ENCODE results near the gene EXD2. TPM values are rescaled to one million over a fixed set of nuclear protein-coding genes. Genes with fewer than 3 reads are reported as not detected.
A peak's percentile ranks its signal among the peaks of the same experiment; 100 is the strongest.

Gene EXD2
- total and polyA plus RNA-seq, 2 experiments from 2014 or later, result 17.3 to 20.1 TPM

DNA sequence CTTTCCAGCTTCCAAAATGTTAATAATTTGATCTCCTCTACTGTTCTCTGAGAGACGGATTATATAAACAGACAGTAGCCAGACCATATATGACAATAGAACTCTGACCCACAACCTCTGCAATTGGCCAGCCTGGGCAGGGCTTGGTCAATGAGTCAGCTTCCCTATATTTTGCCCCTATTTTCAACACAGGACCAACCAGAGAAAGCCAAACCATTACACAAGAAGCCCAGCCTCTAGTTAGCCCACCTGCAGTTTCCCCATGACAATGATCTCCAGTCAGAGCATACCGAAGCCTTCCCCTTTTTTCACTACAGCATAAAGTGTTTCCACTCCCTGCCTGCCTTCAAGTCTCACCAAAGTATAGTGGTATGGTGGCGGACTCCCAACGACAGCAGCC, 7.6 kb upstream of the EXD2 start:
- TF ChIP-seq EZH2 (IDR thresholded peaks at IDR 0.05; ENCODE audit: insufficient read depth, poor library complexity, severe bottlenecking) (no peak), EZH2phosphoT487 (IDR thresholded peaks at IDR 0.05; ENCODE audit: insufficient read depth, low read depth) (no peak)
- in situ Hi-C loops (cut with MboI), result no loop called here
- Histone ChIP-seq H4K20me1 (ENCODE audit: insufficient read depth) (no peaks in the 10 kb centered on the region), H3K4me1 (ENCODE audit: insufficient read depth) (no peaks in the 10 kb centered on the region), H3K4me2 (ENCODE audit: unreplicated experiment) (no peak overlapping the region), H3K9ac (no peak overlapping the region), H3K27me3 (replicated peaks; ENCODE audit: insufficient read depth) (no peaks in the 10 kb centered on the region), H3F3A (ENCODE audit: insufficient read depth) (no peaks in the 10 kb centered on the region), H3K9me3 (ENCODE audit: low read depth) (no peaks in the 10 kb centered on the region), H3K36me3 (ENCODE audit: low read depth) (no peaks in the 10 kb centered on the region), H3K4me3 (no peak overlapping the region), H2AFZ (no peak overlapping the region), H3K79me2 (ENCODE audit: insufficient read depth) (no peaks in the 10 kb centered on the region), H3K9me2 (ENCODE audit: insufficient read depth) (no peaks in the 10 kb centered on the region), H3K27ac (no peak overlapping the region)
- 58 to 65% methylated on average over 4 of the region's 4 CpGs for WGBS, 2 experiments (ENCODE audit: low coverage in 1 of 2, low lambda C conversion rate in 2 of 2, missing lambda C conversion rate in 2 of 2)
- DNase-seq, result no peak

- WGBS, 2 experiments (ENCODE audit: low coverage in 1 of 2, low lambda C conversion rate in 2 of 2, missing lambda C conversion rate in 2 of 2), result 4 to 6% methylated on average over 2 of the region's 2 CpGs
- in situ Hi-C loops (cut with MboI), result no loop called here
Observed at GRCh38 chr14:69190191-69190590, 1.1 kb upstream of the EXD2 start.

GRCh38 chr14:69193721-69194120, 2.4 kb downstream of the EXD2 start:
- TF ChIP-seq EZH2 (IDR thresholded peaks at IDR 0.05; ENCODE audit: insufficient read depth, poor library complexity, severe bottlenecking), result no peak
- TF ChIP-seq EZH2phosphoT487 (IDR thresholded peaks at IDR 0.05; ENCODE audit: insufficient read depth, low read depth), result no peak
- no peak for DNase-seq
- H3K27ac ChIP-seq, result no peak overlapping the region
- H3K9me2 ChIP-seq (ENCODE audit: insufficient read depth), result no peaks in the 10 kb centered on the region
- H3K36me3 ChIP-seq (ENCODE audit: low read depth), result no peaks in the 10 kb centered on the region
- no peak overlapping the region for H3K9ac ChIP-seq
- H2AFZ ChIP-seq, result no peak overlapping the region
- no peak overlapping the region for H3K4me2 ChIP-seq (ENCODE audit: unreplicated experiment)
- peaks cover 50% of the 10 kb centered on the region for H3K79me2 ChIP-seq (ENCODE audit: insufficient read depth)
- peaks cover 5% of the 10 kb centered on the region; the same call in 1 of the 2 replicates for H3F3A ChIP-seq (ENCODE audit: insufficient read depth)
- in situ Hi-C loops (cut with MboI), result no loop called here
- H4K20me1 ChIP-seq (ENCODE audit: insufficient read depth), result no peaks in the 10 kb centered on the region
- 94 to 95% methylated on average over 5 of the region's 5 CpGs for WGBS, 2 experiments (ENCODE audit: low coverage in 1 of 2, low lambda C conversion rate in 2 of 2, missing lambda C conversion rate in 2 of 2)
- H3K9me3 ChIP-seq (ENCODE audit: low read depth), result no peaks in the 10 kb centered on the region
- peaks cover 7% of the 10 kb centered on the region; the same call in 1 of the 2 replicates for H3K4me1 ChIP-seq (ENCODE audit: insufficient read depth)
- H3K27me3 ChIP-seq (replicated peaks; ENCODE audit: insufficient read depth), result no peaks in the 10 kb centered on the region
- no peak overlapping the region for H3K4me3 ChIP-seq

More at GRCh38 chr14:69190191-69190590, 1.1 kb upstream of the EXD2 start:
- no peak overlapping the region for H3K27ac ChIP-seq
- DNase-seq, result no peak
- no peak overlapping the region for H3K4me2 ChIP-seq (ENCODE audit: unreplicated experiment)
- peaks cover 21% of the 10 kb centered on the region for H3K79me2 ChIP-seq (ENCODE audit: insufficient read depth)
- no peaks in the 10 kb centered on the region for H3K9me3 ChIP-seq (ENCODE audit: low read depth)
- TF ChIP-seq EZH2 (IDR thresholded peaks at IDR 0.05; ENCODE audit: insufficient read depth, poor library complexity, severe bottlenecking), result no peak
- no peak for TF ChIP-seq EZH2phosphoT487 (IDR thresholded peaks at IDR 0.05; ENCODE audit: insufficient read depth, low read depth)
- H3K36me3 ChIP-seq (ENCODE audit: low read depth), result no peaks in the 10 kb centered on the region
- H2AFZ ChIP-seq, result peak overlapping the region; percentile 97
- H3K4me3 ChIP-seq, result no peak overlapping the region
- H3F3A ChIP-seq (ENCODE audit: insufficient read depth), result peaks cover 5% of the 10 kb centered on the region; the same call in 1 of the 2 replicates
- peaks cover 7% of the 10 kb centered on the region; the same call in 1 of the 2 replicates for H3K4me1 ChIP-seq (ENCODE audit: insufficient read depth)
- H4K20me1 ChIP-seq (ENCODE audit: insufficient read depth), result no peaks in the 10 kb centered on the region
- H3K9me2 ChIP-seq (ENCODE audit: insufficient read depth), result no peaks in the 10 kb centered on the region
- H3K9ac ChIP-seq, result no peak overlapping the region
- H3K27me3 ChIP-seq (replicated peaks; ENCODE audit: insufficient read depth), result no peaks in the 10 kb centered on the region

DNA sequence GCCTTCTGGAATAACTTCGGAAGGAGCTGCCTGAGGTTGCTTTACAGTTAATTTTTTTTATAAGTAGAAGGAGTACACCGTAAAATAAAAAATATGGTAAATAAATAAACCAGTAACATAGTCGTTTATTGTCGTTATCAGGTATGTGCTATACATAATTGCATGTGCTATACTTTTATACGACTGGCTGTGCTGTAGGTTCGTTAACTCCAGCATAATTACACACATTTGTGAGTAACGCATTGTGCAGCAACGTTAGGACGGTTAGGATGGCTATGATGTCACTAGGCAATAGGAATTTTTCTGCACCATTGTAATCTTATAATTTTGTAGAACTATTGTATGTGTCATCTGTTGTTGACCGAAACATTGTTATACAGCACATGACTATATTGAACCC, 8.5 kb downstream of the EXD2 start:
- H3K27me3 ChIP-seq (replicated peaks; ENCODE audit: insufficient read depth), result no peaks in the 10 kb centered on the region
- TF ChIP-seq EZH2phosphoT487 (IDR thresholded peaks at IDR 0.05; ENCODE audit: insufficient read depth, low read depth), result no peak
- no peak for TF ChIP-seq EZH2 (IDR thresholded peaks at IDR 0.05; ENCODE audit: insufficient read depth, poor library complexity, severe bottlenecking)
- no peaks in the 10 kb centered on the region for H3K9me2 ChIP-seq (ENCODE audit: insufficient read depth)
- in situ Hi-C loops (cut with MboI), result no loop called here
- no peaks in the 10 kb centered on the region for H3K9me3 ChIP-seq (ENCODE audit: low read depth)
- no peak overlapping the region for H3K9ac ChIP-seq
- no peaks in the 10 kb centered on the region for H4K20me1 ChIP-seq (ENCODE audit: insufficient read depth)
- H3K79me2 ChIP-seq (ENCODE audit: insufficient read depth), result peaks cover 55% of the 10 kb centered on the region
- no peaks in the 10 kb centered on the region for H3K36me3 ChIP-seq (ENCODE audit: low read depth)
- no peaks in the 10 kb centered on the region for H3F3A ChIP-seq (ENCODE audit: insufficient read depth)
- no peak for DNase-seq
- H2AFZ ChIP-seq, result no peak overlapping the region
- no peak overlapping the region for H3K4me2 ChIP-seq (ENCODE audit: unreplicated experiment)
- WGBS, 2 experiments (ENCODE audit: low coverage in 1 of 2, low lambda C conversion rate in 2 of 2, missing lambda C conversion rate in 2 of 2), result 94 to 97% methylated on average over 10 of the region's 10 CpGs
- no peaks in the 10 kb centered on the region for H3K4me1 ChIP-seq (ENCODE audit: insufficient read depth)
- H3K27ac ChIP-seq, result no peak overlapping the region
- no peak overlapping the region for H3K4me3 ChIP-seq

DNA sequence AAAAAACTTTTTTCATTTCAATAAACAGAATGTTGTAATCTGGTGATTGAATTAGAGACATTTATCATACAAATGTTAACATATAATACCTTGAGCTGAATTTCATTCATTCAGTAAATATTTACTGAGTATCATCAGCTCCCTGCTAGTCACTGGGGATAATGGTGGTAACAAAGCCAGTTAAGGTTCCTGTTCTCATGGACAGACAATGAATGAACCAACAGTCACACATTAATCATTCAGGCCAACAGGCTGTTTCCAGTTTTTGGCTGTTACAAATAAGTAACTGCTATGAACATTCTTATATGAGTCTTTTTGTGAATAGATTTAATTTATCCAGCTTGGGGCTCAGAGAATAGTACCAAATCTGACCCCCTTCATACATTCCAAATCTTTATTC, 13.5 kb downstream of the EXD2 start:
- TF ChIP-seq EZH2 (IDR thresholded peaks at IDR 0.05; ENCODE audit: insufficient read depth, poor library complexity, severe bottlenecking), result no peak
- no peak for TF ChIP-seq EZH2phosphoT487 (IDR thresholded peaks at IDR 0.05; ENCODE audit: insufficient read depth, low read depth)
- Histone ChIP-seq H3K4me2 (ENCODE audit: unreplicated experiment) (no peak overlapping the region), H2AFZ (no peak overlapping the region), H3K36me3 (ENCODE audit: low read depth) (no peaks in the 10 kb centered on the region), H3K9ac (no peak overlapping the region), H3K4me1 (ENCODE audit: insufficient read depth) (no peaks in the 10 kb centered on the region), H3K4me3 (no peak overlapping the region), H3K9me3 (ENCODE audit: low read depth) (no peaks in the 10 kb centered on the region), H3K79me2 (ENCODE audit: insufficient read depth) (peaks cover 29% of the 10 kb centered on the region), H3K9me2 (ENCODE audit: insufficient read depth) (no peaks in the 10 kb centered on the region), H3F3A (ENCODE audit: insufficient read depth) (no peaks in the 10 kb centered on the region), H3K27ac (no peak overlapping the region), H3K27me3 (replicated peaks; ENCODE audit: insufficient read depth) (no peaks in the 10 kb centered on the region), H4K20me1 (ENCODE audit: insufficient read depth) (no peaks in the 10 kb centered on the region)
- in situ Hi-C loops (cut with MboI), result no loop called here
- peak; percentile 42 for DNase-seq

Data from GM23248 (cell line).